ENCODE results near the gene PACC1. TPM values are rescaled to one million over a fixed set of nuclear protein-coding genes. Genes with fewer than 3 reads are reported as not detected.

The PACC1 gene
- total and polyA plus RNA-seq, 2 donors (not counting 3 experiments of a cell fraction or from before 2014, with no cell fraction given), result 21.0 to 22.3 TPM

GRCh38 chr1:212460376-212460775 is 45.7 kb upstream of the PACC1 start:
- Histone ChIP-seq H3K9me1 (replicated peaks; ENCODE audit: control insufficient read depth, extremely low read depth, insufficient read depth, low read length) (no peaks in the 10 kb centered on the region), H3K36me3 (ENCODE audit: control insufficient read depth in 2 of 2, extremely low read depth in 1 of 2, insufficient read depth in 2 of 2, low read length in 2 of 2) (no peaks in the 10 kb centered on the region), H3K79me2 (ENCODE audit: control insufficient read depth, insufficient read depth, low read length) (no peaks in the 10 kb centered on the region), H3K4me3 (replicated peaks in 1 of 3; ENCODE audit: insufficient read depth in 1 of 3, low read depth in 1 of 3, low read length in 3 of 3) (no peak overlapping the region), H3K9ac (replicated peaks; ENCODE audit: extremely low read depth, insufficient read depth, low read length) (no peak overlapping the region), H3K4me1 (ENCODE audit: control insufficient read depth, extremely low read depth, insufficient read depth, low read length) (no peaks in the 10 kb centered on the region), H2AFZ (ENCODE audit: low read depth, low read length) (no peak overlapping the region), H4K20me1 (replicated peaks; ENCODE audit: control insufficient read depth, extremely low read depth, insufficient read depth, low read length) (no peaks in the 10 kb centered on the region), H3K4me2 (ENCODE audit: insufficient read depth, low read length) (no peak overlapping the region), H3K27me3 (ENCODE audit: control insufficient read depth in 2 of 2, insufficient read depth in 2 of 2, low read length in 2 of 2) (peaks cover 0 to 6% of the 10 kb centered on the region in 2 experiments), H3K9me3 (replicated peaks; ENCODE audit: control insufficient read depth, insufficient read depth, low read length) (no peaks in the 10 kb centered on the region), H3K27ac (ENCODE audit: insufficient read depth, low read depth, low read length) (no peak overlapping the region)
- ChIA-PET POLR2A (no interaction called here), CTCF (interaction anchor here (0.6 to 1.0 kb wide), 2 partner anchors 19 to 425 kb away, joined by 3 read pairs; partner anchors contain the start of gene INTS7)
- dilution Hi-C loops (cut with MboI; ENCODE audit: extremely low pct_ligation_motif_present, low sequenced_read_pairs), result no loop called here
- DNase-seq (ENCODE audit: low read depth, low spot score) (no peak), FAIRE-seq (no peak)
- BruUV-seq (replicated peaks), result no TSS peak
- intact Hi-C loops (cut with micrococcal nuclease), result no loop called here
- TF ChIP-seq EZH2 (IDR thresholded peaks at IDR 0.05; ENCODE audit: borderline replicate concordance, low read depth, low read length, severe bottlenecking) (no peak), FOS (IDR thresholded peaks at IDR 0.05; ENCODE audit: borderline replicate concordance, insufficient read depth, low read length) (no peak), MYC (IDR thresholded peaks at IDR 0.05; ENCODE audit: low read depth, low read length) (no peak), JUN (IDR thresholded peaks at IDR 0.05; ENCODE audit: borderline replicate concordance, insufficient read depth, insufficient read length, low read depth) (no peak), POLR2AphosphoS5 (IDR thresholded peaks at IDR 0.05; ENCODE audit: insufficient read depth, low read depth, low read length) (no peak), POLR2A (IDR thresholded peaks at IDR 0.05; ENCODE audit: low read depth, low read length) (no peak), MAX (IDR thresholded peaks at IDR 0.05; ENCODE audit: insufficient read depth, insufficient read length) (no peak), GATA2 (IDR thresholded peaks at IDR 0.05; ENCODE audit: insufficient read depth, insufficient read length, low read depth, low read length) (no peak)
- TF ChIP-seq, protein P1, sequence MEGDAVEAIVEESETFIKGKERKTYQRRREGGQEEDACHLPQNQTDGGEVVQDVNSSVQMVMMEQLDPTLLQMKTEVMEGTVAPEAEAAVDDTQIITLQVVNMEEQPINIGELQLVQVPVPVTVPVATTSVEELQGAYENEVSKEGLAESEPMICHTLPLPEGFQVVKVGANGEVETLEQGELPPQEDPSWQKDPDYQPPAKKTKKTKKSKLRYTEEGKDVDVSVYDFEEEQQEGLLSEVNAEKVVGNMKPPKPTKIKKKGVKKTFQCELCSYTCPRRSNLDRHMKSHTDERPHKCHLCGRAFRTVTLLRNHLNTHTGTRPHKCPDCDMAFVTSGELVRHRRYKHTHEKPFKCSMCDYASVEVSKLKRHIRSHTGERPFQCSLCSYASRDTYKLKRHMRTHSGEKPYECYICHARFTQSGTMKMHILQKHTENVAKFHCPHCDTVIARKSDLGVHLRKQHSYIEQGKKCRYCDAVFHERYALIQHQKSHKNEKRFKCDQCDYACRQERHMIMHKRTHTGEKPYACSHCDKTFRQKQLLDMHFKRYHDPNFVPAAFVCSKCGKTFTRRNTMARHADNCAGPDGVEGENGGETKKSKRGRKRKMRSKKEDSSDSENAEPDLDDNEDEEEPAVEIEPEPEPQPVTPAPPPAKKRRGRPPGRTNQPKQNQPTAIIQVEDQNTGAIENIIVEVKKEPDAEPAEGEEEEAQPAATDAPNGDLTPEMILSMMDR (IDR thresholded peaks at IDR 0.05; ENCODE audit: extremely low read depth in 1 of 2, insufficient read depth in 1 of 2, low read depth in 1 of 2, low read length in 2 of 2), result no peak
